Measurements from ENCODE around the gene HSP90AA1.
"Not testable (repeated sequence)": the region's sequence is repeated elsewhere in the genome, so short reads cannot be mapped to it uniquely, and the experiment has no call there.

The HSP90AA1 gene

GRCh38 chr14:102117852-102118251 lies 31.0 kb upstream of the HSP90AA1 start:
- Histone ChIP-seq H3K36me3 (peaks cover 16% of the 10 kb centered on the region), H3K4me1 (no peaks in the 10 kb centered on the region), H3K27me3 (no peaks in the 10 kb centered on the region), H3K4me3 (no peak overlapping the region), H3K9me3 (peaks cover 22% of the 10 kb centered on the region), H4K20me1 (no peaks in the 10 kb centered on the region), H3K4me2 (no peak overlapping the region), H3K27ac (no peak overlapping the region), H3K9ac (no peak overlapping the region)
- no peak for TF ChIP-seq Cebpa-rat (IDR thresholded peaks at IDR 0.05)

GRCh38 chr14:102116361-102117180 lies 29.7 kb upstream of the HSP90AA1 start:
- H3K27ac ChIP-seq: no peak overlapping the region
- TF ChIP-seq Cebpa-rat (IDR thresholded peaks at IDR 0.05): no peak
- H3K4me1 ChIP-seq: no peaks in the 10 kb centered on the region
- H3K9me3 ChIP-seq: peaks cover 32% of the 10 kb centered on the region
- H3K9ac ChIP-seq: no peak overlapping the region
- H3K4me2 ChIP-seq: no peak overlapping the region
- H3K36me3 ChIP-seq: peaks cover 16% of the 10 kb centered on the region
- H4K20me1 ChIP-seq: no peaks in the 10 kb centered on the region
- H3K4me3 ChIP-seq: 0 out of 2 replicates have a peak overlapping the region, but pooled peaks have one; percentile 4
- H3K27me3 ChIP-seq: no peaks in the 10 kb centered on the region

GRCh38 chr14:102111101-102111500 lies 24.3 kb upstream of the HSP90AA1 start:
- no peak overlapping the region for H3K9ac ChIP-seq
- H3K4me2 ChIP-seq: no peak overlapping the region
- H3K36me3 ChIP-seq: peaks cover 9% of the 10 kb centered on the region
- H3K4me3 ChIP-seq: no peak overlapping the region
- no peaks in the 10 kb centered on the region for H3K27me3 ChIP-seq
- H3K27ac ChIP-seq: no peak overlapping the region
- H3K4me1 ChIP-seq: no peaks in the 10 kb centered on the region
- peaks cover 37% of the 10 kb centered on the region for H3K9me3 ChIP-seq
- no peak for TF ChIP-seq Cebpa-rat (IDR thresholded peaks at IDR 0.05)
- H4K20me1 ChIP-seq: no peaks in the 10 kb centered on the region

- not testable (repeated sequence) for H4K20me1 ChIP-seq, H3K27ac ChIP-seq, H3K9ac ChIP-seq, H3K4me2 ChIP-seq, H3K4me1 ChIP-seq, H3K27me3 ChIP-seq, H3K4me3 ChIP-seq, H3K36me3 ChIP-seq
- H3K9me3 ChIP-seq: peaks cover 37% of the 10 kb centered on the region
Observed at GRCh38 chr14:102109332-102109731, 22.5 kb upstream of the HSP90AA1 start.

GRCh38 chr14:102105369-102105768 lies 18.5 kb upstream of the HSP90AA1 start:
- Histone ChIP-seq H3K4me3 (no peak overlapping the region), H3K36me3 (no peaks in the 10 kb centered on the region), H4K20me1 (no peaks in the 10 kb centered on the region), H3K4me1 (peaks cover 9% of the 10 kb centered on the region; the same call in 1 of the 2 replicates), H3K27ac (no peak overlapping the region), H3K27me3 (no peaks in the 10 kb centered on the region), H3K9ac (no peak overlapping the region), H3K4me2 (no peak overlapping the region), H3K9me3 (peaks cover 16% of the 10 kb centered on the region)
- TF ChIP-seq Cebpa-rat (IDR thresholded peaks at IDR 0.05): no peak

- TF ChIP-seq Cebpa-rat (IDR thresholded peaks at IDR 0.05): no peak
- H3K4me1 ChIP-seq: peaks cover 13% of the 10 kb centered on the region; the same call in 1 of the 2 replicates
- H3K9ac ChIP-seq: no peak overlapping the region
- no peaks in the 10 kb centered on the region for H3K9me3 ChIP-seq
- no peaks in the 10 kb centered on the region for H3K36me3 ChIP-seq
- H3K4me3 ChIP-seq: no peak overlapping the region
- H3K27ac ChIP-seq: no peak overlapping the region
- H3K27me3 ChIP-seq: no peaks in the 10 kb centered on the region
- H3K4me2 ChIP-seq: 0 out of 2 replicates have a peak overlapping the region, but pooled peaks have one; percentile 17
- H4K20me1 ChIP-seq: no peaks in the 10 kb centered on the region
Observed at GRCh38 chr14:102103062-102103695, 16.3 kb upstream of the HSP90AA1 start.

GRCh38 chr14:102097441-102098135 lies 10.7 kb upstream of the HSP90AA1 start:
- no peak overlapping the region for H3K4me3 ChIP-seq
- peak overlapping the region; percentile 10; the same call in 1 of the 2 replicates for H3K4me2 ChIP-seq

GRCh38 chr14:102096569-102097188 lies 9.8 kb upstream of the HSP90AA1 start:
- Histone ChIP-seq H3K4me3 (no peak overlapping the region), H3K9ac (no peak overlapping the region), H3K27ac (no peak overlapping the region), H4K20me1 (no peaks in the 10 kb centered on the region), H3K9me3 (no peaks in the 10 kb centered on the region), H3K4me1 (peaks cover 21% of the 10 kb centered on the region), H3K36me3 (no peaks in the 10 kb centered on the region), H3K4me2 (peak overlapping the region; percentile 20; the same call in 1 of the 2 replicates), H3K27me3 (no peaks in the 10 kb centered on the region)
- no peak for TF ChIP-seq Cebpa-rat (IDR thresholded peaks at IDR 0.05)

More at GRCh38 chr14:102097441-102098135, 10.7 kb upstream of the HSP90AA1 start:
- TF ChIP-seq Cebpa-rat (IDR thresholded peaks at IDR 0.05): no peak
- Histone ChIP-seq H3K27ac (no peak overlapping the region), H3K9ac (peak overlapping the region; percentile 65), H4K20me1 (no peaks in the 10 kb centered on the region), H3K4me1 (peaks cover 21% of the 10 kb centered on the region), H3K27me3 (no peaks in the 10 kb centered on the region), H3K9me3 (no peaks in the 10 kb centered on the region), H3K36me3 (no peaks in the 10 kb centered on the region)

- H3K4me2 ChIP-seq: peak overlapping the region; percentile 20; the same call in 1 of the 2 replicates
- no peak overlapping the region for H3K9ac ChIP-seq
- no peak overlapping the region for H3K27ac ChIP-seq
- H3K36me3 ChIP-seq: no peaks in the 10 kb centered on the region
- H3K4me1 ChIP-seq: peaks cover 21% of the 10 kb centered on the region
- H3K9me3 ChIP-seq: no peaks in the 10 kb centered on the region
- no peak for TF ChIP-seq Cebpa-rat (IDR thresholded peaks at IDR 0.05)
- no peaks in the 10 kb centered on the region for H3K27me3 ChIP-seq
- H3K4me3 ChIP-seq: no peak overlapping the region
- H4K20me1 ChIP-seq: no peaks in the 10 kb centered on the region
Observed at GRCh38 chr14:102095871-102096568, 9.2 kb upstream of the HSP90AA1 start.

All from BLaER1 (cell line).